ENCODE data around the gene FOLR1.
"Not testable (repeated sequence)": the region's sequence is repeated elsewhere in the genome, so short reads cannot be mapped to it uniquely, and the experiment has no call there.

DNA sequence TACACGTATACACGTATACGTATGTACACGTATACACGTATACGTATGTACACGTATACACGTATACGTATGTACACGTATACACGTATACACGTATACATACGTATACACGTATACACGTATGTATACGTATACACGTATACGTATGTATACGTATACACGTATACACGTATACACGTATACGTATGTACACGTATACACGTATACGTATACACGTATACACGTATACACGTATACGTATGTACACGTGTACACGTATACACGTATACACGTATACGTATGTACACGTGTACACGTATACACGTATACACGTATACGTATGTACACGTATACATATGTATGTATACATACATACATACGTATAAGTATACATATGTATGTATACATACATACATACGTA is 9.5 kb downstream of the FOLR1 start:
- TF ChIP-seq POLR2AphosphoS5 (IDR thresholded peaks at IDR 0.05; ENCODE audit: low read depth, low read length); TAF1 (IDR thresholded peaks at IDR 0.05; ENCODE audit: borderline replicate concordance, low read depth, low read length); POLR2A (IDR thresholded peaks at IDR 0.05; ENCODE audit: low read depth, low read length): not testable (repeated sequence)
